ENCODE results near the gene COPE.

The COPE gene

GRCh38 chr19:18894254-18895037 lies 24.7 kb downstream of the COPE start:
- peak; percentile 86 to 93 for DNase-seq

GRCh38 chr19:18893587-18894253 lies 25.5 kb downstream of the COPE start:
- no peak for DNase-seq

DNA sequence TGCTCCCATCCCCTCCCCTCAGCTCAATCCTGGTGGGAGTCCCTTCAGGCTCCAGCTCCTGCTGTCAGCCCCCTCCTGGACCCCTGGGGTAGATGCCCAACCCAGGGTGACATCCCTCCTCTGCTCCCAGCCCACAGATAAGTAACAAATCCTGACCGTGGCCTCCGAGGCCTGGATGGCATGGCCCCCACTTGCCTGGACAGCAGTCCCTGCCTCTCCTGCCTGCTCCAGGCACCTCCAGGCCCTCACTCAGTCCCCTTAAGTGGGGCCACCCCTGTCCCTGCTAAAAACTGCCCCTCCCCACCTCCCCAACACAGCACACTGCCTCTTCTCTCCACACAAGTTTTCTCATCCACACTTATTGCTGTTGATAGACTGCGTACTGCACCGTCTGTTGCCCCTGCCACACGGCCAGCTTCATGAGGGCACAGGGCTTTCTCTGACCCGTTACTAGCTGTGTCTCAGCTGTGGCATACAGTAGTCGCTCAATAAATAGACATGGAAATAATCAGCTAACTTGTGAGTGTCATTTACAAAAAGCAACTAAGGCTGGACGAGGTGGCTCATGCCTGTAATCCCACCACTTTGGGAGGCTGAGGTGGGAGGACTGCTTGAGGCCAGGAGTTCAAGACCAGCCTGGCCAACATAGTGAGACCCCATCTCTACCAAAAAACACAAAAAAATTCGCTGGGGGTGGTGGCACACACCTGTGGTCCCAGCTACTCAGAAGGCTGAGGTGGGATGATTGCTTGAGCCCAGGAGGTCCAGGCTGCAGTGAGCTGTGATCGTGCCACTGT lies 29.0 kb downstream of the COPE start:
- DNase-seq = no peak

GRCh38 chr19:18886972-18887371 lies 32.2 kb downstream of the COPE start:
- DNase-seq = no peak

DNA sequence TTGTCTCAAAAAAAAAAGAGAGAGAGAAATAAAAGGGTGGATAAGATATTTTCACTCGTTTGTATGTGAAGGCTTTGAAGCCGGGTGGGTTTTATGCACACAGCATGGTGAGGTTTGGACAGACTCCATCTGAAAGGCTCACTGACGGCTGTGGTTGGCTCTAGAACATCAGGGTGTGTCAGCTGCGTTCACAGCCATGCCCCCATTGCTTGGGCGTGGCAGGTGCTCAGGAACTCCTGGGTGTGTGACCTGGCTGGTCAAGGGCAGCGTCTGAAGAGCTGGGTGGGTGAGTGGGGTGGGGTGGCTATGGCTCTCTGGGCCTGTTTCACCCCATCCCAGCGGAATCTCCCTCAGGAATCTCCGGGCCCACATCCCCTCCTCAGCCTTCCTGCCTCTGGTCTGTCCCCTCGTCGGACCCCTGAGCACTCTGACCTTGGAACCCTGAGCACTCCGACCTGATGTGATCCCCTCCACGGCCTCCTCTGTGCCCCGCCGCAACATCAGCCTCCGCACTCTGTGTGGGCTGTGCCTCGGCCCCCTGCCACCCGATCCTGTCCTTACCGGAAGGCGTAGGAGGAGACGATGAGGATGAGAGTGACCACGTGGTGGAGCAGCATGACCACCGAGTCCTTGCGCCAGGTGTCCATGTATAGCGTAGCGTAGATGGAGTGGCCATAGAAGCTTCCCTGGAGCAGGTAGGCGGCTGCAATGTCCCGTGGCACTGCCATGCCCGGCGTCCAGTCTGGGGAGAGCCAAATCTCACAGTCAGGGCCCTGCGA lies 35.5 kb downstream of the COPE start:
- no peak for DNase-seq

DNA sequence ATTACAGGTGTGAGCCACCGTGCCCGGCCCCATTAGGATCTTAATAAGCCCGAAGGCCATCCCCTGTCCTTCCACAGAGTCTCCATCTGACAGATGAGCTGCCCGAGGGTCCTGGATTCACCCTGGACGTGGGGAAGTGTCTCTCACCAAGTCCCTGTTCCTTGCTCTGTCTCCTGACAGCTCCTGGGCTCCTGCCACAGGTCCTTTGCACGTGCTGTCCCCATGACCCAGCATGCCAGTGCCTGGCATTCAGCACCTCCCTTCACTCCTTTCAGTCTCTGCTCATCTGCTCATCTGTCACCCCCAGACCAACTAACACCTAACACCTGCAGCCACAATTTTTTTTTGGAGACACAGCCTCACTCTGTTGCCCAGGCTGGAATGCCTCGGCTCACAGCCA lies 37.7 kb downstream of the COPE start:
- no peak for DNase-seq

DNA sequence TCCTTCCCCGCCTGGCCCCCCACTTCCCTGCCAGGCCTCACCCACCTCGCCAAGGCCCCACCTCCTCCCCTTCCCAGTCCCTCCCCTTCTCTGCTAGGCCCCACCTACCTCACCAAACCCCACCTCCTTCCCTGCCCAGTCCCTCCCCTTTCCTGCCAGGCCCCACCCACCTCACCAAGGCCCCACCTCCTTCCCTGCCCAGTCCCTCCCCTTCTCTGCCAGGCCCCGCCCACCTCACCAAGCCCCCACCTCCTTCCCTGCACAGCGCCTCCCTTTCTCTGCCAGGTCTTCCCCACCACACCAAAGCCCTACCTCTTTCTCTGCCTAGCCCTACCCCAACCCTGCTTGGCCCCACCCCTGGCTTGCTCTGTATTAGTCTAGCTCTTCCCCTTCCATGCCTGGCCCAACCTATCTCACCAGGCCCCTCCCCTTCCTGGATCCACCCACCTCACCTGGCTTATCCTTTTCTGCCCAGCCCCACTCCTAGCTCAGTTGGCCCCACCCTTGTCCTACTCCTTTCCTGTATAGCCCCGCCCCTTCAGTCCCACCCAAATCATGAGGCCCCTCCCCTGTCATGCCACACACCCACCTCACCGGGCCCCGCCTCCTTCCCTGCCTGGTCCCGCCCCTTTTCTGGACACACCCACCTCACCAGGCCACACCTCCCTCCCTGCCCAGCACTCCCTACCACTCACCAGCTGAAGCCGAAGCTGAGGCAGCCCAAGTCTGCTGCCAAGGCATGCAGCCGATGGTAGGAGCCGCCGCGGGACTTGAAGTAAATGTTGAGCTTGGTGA lies 39.4 kb downstream of the COPE start:
- DNase-seq = no peak

GRCh38 chr19:18878858-18879578 lies 40.2 kb downstream of the COPE start:
- DNase-seq = no peak

DNA sequence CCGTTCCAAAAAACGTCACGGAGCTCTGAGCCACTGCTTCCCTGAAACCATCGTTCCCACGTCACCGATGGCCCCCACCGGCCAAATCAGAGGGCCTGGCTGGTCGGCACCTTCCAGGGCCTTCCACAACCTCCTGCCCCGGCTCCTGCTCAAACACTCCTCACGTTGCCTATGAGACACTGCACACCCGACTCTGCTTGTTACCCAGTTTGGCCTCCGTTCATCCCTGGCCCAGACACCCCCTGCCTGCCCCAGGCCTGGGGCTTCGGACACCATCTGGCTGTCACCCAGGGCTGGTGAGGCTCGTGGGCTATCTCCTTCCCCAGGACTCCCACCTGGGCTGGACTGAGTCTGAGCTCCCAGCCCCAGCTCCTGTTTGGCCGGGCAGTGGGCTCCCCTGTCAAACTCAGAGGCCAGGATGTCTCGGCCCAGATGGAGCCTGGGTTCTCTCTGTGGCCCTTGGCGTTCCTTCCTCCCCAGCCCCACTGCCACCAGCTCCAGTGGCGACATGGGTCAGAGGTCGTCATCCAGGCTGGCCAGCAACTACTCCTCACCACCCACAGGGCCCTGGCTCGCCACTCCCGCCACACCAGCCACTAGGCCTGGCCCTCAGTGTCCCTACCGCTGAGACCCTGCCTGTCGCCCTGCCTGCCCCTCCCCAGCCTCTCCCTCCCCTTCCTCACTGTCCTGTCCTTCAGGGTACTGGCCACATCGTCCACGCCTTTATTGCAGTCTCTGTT lies 41.0 kb downstream of the COPE start:
- DNase-seq = no peak

DNA sequence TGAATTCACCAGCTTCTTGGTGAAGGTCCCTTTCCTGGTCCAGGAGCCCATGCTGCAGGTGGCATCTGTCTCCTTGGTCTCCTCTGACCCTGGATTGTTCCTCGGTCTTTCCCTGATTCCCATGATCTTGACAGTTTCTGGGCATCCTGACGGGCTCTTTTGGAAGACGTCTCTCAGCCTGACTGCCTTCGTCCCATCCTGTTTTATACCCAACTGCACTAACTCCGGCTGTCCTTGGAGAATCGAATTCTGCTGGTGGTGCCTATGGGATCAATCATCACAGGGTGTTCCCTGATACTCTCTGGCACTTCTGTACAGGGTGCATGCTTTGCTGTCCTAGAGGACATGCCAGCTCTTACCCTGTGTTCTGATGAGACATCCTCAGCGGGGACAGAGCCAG lies 42.3 kb downstream of the COPE start:
- DNase-seq = no peak

DNA sequence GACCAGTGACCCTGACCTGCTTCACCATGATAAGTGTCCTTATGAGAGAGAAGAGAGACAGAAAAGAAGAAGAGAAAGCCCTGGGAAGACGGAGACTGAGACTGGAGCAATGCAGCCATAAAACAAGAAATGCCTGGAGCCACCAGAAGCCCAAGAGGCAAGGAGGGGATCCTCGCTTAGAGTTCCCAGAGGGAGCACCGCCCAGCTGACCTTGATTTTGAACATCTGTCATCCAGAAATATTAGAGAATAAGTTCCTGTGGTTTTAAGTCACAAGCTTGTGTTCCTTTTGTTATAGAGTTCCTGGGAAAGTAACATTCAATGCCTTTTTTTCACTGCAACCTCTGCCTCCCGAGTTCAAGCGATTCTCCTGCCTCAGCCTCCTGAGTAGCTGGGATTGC lies 43.5 kb downstream of the COPE start:
- DNase-seq = no peak

- no peak for DNase-seq
Measured at GRCh38 chr19:18871543-18871942, 47.6 kb downstream of the COPE start.

DNA sequence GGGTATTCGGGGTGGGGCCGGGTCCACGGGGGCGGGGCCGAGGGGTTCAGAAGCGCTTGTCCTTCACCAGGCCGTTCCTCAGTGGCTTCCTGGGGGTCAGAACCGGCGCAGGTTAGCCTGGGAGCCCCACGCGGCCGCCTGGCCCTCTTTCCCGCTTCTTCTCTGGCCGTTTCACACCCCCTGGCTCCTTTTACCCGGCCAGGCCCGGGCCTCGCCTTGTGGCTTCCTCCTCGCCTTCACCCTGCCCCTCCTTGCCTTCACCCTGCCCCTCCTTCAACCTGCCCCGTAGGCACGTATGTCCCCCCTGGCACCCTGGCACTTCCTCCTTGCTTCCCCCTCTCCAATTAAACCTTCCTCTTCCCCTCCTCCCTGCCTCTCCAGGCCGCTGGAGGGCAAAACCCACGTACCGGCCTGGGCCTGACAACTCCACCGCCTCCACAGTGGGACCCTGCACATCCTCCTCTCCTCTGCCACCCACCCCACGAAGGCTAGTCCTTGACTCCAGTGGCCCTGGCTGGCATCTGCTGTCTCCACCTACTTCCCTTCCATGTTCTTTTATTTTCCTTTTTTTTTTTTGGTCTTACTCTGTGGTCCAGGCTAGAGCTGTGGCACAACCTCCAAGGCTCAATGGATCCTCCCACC lies 48.5 kb downstream of the COPE start:
- DNase-seq = no peak

DNA sequence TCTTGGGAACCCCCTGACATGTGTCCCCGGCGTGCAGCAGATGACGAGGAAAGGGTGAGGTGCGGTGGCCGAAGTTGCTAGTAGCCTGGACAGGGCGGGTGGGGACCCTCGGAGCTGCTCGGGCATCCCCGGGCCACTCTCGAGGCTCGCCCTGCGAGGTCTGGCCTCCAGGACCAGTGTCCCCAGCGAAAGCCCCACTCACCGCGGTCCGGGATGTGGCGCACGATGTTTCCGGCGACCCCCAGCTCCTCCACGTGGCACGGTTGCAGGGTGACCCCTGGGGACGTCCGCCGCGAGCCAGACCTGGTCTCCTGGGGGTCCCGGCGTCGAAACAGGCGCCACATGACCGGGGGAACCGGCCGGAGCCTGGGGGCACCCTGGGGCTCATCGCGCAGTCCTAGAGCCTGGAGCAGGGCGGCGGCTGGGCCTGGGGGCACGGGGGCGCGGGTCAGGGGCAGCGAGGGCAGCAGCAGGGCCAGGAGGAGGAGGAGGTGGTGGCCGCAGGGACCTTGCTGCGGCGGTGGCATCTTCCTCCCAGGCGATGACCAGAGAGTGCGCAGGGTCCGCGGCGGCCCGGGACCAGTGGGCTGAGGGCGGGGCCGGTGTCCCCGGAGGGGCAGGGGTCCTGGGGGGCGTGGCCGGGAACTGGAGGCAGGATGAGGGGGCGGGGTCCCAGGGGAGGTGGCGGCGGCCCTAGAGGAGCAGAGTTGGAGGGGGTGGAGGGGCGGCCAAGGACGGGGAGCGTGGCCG lies 49.2 kb downstream of the COPE start:
- DNase-seq = no peak

DNA sequence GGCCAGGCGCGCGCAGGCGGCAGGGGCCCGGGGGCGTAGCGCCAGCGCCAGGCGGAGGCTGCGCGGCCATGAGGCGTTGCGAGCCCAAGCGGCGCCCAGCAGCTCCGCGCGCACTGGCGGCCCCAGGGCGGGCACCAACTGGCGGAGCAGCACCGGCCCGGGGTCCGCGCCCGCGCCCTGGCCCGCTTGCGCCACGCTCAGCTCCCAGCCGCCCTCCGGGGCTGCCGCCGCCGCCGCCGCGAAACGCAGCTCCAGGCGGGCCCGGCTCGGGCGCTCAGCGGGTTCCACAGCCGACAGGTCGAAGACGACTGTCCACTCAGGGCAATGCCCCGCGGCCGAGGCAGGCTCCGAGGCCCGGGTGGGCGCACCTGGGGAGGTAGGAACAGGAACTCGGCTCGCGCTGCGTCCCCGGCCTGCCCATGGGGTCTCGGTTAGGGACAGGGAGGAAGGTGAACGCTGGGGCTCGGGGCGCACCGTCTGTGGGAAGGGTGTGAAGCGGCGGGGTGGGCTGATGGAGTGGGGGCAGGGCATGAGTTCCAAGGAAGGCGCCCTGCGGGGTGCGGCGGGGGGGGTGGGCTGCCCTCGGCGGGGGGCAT lies 50.1 kb downstream of the COPE start:
- no peak for DNase-seq

GRCh38 chr19:18868380-18869022 lies 50.7 kb downstream of the COPE start:
- no peak for DNase-seq

DNA sequence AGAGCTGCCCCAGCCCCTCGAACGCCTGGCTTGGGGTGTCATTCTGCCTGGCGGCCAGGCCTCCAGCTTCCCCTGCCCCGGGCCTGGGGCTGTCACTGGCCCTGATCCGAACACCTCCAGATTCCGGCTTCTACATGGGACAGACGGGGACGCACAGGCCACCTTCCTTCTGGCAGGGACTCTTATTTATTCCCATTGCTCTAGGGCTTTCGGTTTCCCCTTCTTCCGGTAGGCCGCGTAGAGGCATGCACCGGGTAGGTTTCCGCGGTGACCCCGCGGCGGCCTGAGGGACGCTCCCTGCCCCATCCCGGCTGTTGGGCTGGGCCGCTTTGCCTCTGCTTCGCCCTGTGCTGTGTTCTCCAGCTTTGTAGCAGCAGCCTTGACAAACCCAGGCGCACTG lies 51.4 kb downstream of the COPE start:
- DNase-seq = no peak

- no peak for DNase-seq
Measured at GRCh38 chr19:18867199-18867598, 52.0 kb downstream of the COPE start.

GRCh38 chr19:18866800-18867123 lies 52.4 kb downstream of the COPE start:
- no peak for DNase-seq
